ENCODE measurements around the gene MTX2.

The MTX2 gene

GRCh38 chr2:176380341-176380740, 111.1 kb downstream of the MTX2 start:
- no peak for DNase-seq

GRCh38 chr2:176383100-176383499, 113.9 kb downstream of the MTX2 start:
- DNase-seq, result no peak

- DNase-seq, result no peak
Observed at GRCh38 chr2:176383836-176384442, 114.7 kb downstream of the MTX2 start.

- no peak for DNase-seq
Observed at GRCh38 chr2:176385219-176385759, 116.0 kb downstream of the MTX2 start.

- DNase-seq, result no peak
Observed at GRCh38 chr2:176385838-176386237, 116.6 kb downstream of the MTX2 start.

All from activated naive CD4-positive, alpha-beta T cell treated with anti-CD3 and anti-CD28 coated beads, Interleukin-2, amount 50 U/mL, for 16 hours (primary cell).